GM19397 (cell line): ENCODE data around the gene HOMER2.
"Not testable (repeated sequence)": the region's sequence is repeated elsewhere in the genome, so short reads cannot be mapped to it uniquely, and the experiment has no call there.

Source experiments
- ATAC-seq: cut with Tn5 transposase; IDR thresholded peaks from one replicate; pipeline ENCODE4 v1.9.1; 2021; ENCODE audit warnings: mild to moderate bottlenecking, moderate library complexity; ENCODE audit not compliant: unreplicated experiment

The HOMER2 gene

DNA sequence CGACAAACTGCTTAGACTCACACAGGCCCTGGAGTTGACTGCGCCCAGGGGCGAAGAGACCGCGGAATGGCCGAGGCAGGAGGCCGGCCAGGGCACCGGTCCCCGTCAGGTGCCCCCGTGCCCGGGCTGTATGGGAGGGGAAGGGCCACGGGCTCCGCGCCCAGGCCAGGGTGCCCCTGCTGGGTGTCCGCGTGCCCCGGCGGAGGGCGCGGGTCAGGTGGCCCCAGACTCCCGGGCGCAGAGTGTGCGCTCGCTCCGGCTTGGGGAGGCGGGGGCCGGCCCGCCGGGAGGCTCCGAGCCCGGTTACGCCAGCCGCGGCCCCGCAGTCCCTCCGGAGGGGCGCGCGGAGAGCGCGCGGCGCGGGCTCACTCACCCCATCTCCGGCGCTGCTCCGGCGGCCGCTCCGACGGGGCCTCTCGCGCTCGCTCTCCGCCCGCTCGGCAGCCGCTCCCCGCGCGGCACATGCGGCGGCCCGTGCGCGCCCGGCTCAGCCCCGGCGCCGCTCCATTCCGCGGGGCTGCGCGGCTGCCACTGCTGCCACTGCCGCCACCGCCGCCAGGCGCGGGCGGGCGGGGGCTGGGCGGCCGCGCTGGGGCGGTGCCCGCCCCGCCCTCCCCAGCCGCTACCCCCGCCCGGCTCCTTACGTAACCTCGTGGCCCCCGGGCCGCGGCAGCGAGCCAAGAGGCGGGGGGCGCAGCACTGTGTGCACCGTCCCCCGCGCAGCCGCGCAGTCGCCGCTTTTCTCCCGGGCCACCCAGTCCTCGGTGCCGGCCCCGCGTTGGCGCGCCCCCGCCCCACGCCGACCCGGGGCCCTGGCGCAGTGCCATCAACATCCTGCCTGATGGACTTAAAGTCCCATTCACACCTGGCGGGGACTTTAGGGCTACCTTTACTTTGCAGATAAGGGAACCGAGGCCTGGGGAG lies at the start of gene HOMER2:
TSS of gene HOMER2 (minus strand) at position 563 of the 924 bp plus-strand sequence. CDS start at position 378, 185 bp downstream.
- no peak for ATAC-seq

DNA sequence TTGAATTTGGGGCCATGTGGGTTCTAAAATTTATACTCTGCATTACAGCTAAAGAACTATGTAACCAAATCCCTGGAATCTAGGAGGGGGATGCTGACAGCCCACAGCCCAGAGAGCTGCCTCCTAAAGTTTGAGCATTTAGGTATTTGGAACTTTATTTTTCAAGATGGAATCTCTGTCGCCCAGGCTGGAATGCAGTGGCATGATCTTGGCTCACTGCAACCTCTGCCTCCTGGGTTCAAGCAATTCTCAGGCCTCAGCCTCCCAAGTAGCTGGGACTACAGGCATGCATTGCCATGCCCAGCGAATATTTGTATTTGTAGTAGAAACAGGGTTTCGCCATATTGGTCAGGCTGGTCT lies 48.1 kb upstream of the HOMER2 start:
- not testable (repeated sequence) for ATAC-seq

DNA sequence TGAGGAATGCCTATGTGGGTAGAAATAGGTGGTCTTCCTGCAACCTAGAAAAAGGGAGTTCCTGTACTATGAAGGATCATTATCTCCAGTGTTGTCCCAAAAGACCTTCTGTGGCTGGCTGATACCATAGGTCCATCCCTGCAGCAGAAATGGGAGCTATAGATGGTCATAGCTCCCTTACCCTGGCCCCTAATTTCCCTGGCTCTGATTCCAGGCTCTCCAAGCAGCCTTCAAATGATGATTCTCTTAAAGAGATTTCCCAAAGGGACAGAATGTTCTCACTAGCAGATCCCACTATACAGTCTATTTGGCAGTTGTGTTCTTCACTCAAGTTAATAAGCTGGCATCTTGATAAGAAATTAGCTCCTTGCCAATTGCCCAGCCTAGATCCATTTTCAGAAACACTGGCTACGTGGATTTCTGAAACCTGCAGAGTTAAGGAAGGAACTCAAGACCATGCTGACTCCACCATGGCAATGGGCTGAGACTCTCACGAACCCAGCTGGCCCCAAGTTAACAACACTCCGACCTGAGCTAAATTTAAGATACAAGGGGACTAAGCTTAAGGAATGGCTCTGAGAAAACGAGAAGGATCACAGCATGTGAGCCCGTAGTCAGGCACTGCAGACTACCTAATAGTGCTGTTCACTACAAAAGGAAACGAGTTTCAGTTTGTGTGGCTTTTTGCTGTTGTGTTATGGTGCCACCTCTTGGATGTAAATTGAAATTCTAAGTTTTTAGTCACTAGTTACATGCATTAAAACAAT lies 47.6 kb upstream of the HOMER2 start:
- ATAC-seq = peak; percentile 69

DNA sequence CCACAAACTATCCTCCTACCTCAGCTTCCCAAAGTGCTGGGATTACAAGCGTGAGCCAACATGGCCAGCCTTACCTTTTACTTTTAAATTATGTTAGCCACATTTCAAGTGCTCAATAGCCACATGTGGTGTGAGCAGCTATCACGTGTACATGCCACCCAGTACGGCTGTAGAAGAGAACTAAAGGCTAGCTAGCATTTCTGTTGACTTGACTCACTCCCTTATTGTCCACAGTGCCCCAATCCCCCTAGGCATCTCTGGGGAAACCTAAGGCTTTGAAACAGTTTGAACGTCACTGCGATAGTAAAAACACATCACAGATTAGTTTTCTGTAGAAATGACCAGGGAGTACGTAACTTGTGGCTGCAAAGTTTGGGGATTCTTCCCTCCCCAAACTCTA lies 46.9 kb upstream of the HOMER2 start:
- no peak for ATAC-seq

DNA sequence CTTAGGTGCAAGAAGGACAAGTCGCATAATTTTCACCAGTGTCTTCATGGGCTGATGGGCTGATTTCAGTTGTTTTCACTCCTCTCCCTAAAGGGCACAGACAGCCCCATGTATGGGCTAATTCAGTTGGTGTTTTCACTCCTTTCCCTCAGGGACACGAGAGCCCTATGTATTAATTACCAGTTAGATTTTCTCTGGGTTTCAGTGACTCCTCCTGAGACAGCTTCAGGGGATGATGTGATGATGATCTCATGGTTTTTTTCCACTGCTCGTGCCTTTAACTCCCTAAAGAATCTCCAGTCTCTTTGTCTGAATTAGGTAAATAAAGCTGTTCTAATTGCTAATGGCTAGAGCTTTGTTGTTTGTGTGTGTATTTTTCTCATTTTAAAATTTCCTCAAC lies 43.4 kb upstream of the HOMER2 start:
- ATAC-seq = no peak

DNA sequence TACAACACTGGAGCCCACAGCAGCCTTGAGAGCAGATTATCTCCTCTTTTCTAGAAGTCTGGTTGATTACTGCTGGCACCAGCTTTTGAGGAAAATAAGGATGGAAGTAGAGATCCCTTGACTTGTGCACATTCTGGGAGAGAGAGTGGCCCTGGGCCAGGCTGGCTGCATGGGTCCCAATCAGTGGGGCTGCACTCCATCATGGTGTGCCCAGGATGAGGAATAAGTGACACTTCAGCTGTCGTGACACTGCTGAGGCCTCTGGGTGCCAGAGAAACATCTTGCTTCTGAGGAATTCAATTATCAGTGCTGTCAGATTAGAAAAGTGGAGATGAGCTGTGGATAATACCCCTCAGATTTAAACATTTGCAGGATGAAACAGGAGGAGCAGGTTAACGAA lies 42.6 kb upstream of the HOMER2 start:
- ATAC-seq = no peak

DNA sequence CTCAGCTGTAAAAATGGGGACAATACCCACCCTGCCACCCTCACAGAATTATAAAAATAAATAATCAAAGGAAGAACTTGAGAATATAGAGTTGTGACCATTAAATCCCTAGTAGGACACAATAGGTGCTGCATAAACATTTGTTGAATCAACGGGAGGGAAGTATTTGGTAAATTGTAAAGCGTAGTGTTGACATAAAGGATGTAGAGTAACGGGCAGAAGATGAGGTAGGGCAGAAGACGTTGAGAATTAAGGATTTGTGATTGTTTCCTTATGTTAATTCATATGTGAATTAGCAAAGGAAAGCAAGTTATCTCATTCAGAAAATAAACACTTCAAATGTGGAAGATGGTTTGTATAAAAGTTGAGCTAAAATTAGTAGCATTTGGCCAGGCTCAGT lies 40.6 kb upstream of the HOMER2 start:
- ATAC-seq = no peak

DNA sequence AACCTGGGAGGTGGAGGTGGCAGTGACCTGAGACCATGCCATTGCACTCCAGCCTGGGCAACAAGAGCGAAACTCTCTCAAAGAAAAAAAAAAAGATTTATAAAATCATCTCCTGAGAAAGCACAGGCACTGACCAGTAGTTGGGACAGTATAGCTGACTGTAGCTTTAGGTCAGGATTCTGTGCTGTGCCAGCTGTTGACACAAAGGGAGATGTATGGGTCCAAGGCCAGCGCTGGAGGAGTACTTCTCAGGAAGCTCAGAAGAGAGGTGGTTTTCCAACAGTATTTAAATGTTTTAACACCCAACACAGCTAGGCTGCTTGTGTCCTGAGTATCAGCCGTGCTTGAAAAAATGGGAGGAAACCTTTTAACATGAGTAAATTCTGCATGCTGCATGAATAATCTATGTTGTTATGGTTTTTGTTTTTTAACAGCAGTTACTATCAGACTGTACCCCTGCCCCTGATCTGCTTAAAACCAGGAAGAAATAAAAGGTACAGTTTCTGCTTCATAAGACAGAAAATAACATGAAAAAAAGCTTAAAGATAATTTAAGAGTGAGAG lies 40.0 kb upstream of the HOMER2 start:
- no peak for ATAC-seq

DNA sequence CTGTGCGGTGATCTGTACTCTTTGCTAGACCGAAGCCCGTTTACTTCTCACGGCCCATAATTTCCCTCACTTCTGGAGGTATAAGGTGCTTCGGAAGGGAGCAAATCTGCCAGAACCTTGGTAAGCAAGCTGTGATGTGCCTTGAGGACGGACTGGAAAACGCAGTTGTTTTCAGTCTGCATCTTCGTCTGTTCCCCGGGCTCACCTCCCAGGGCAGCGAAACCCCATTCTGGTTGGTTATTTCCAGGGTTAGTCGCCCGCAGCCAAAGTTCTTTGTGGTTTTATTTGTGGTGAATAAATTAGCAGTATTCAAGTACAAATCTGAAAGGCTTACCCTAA lies 33.9 kb upstream of the HOMER2 start:
- ATAC-seq = peak; percentile 26

DNA sequence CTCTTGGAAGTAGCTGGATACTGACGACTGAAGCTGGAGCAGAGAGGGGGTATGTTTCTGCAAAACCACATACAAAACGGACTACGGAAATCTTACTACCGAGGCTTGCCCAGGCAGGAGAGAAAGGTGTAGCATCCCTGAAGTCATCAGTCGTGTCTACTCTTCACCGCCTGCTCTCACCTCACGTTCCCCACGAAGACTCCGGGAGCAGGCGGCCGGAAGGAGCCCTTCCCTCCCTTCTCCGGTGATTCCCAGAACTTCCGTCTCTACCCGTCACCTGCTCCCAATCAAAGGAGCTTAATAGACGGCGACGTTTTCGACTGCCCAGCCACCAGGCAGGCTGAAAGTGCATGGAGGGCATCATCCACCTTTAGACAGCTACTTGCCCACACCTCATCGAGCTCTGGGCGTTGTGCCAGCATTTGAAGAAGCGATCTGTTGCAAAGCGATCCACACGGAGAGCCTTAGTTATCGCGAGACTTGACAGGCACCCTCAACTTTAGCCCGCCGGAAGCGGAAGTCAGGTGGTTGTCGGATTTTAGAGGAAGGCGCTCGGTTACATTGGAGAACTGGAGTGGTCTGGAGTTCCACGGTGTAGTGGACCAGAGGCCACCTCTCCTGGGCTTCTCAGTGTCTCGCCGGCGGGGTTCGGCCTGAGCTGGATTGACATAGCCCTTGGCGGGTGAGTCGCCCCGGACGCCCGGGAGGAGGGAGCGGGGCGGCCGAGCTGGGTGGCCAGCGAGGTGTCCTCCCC lies 33.3 kb upstream of the HOMER2 start, which contains the start of gene RAMAC:
TSS of gene RAMAC (plus strand) at position 523 of the 754 bp plus-strand sequence. CDS start 2,809 bp downstream, outside the sequence.
- ATAC-seq = peak; percentile 92

DNA sequence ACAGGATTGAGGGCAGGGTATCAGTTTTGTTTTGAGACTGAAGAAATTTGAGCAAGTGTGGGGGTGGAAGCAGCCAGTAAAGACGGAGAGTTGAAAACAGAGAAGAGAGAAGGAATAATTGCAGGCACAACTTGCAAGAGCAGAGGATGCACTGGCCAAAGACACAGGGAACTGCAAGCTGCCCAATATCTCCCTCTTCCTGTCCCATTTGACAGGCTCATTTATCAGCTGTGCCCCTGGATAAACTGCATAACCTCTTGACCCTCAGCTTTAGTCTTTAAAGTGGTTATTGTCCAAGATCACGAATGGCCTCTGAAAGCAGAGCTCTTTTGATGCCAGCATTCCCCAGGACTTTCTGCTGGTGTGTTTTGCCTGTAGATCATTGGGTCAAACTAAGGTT lies 28.5 kb upstream of the HOMER2 start:
- ATAC-seq = no peak

DNA sequence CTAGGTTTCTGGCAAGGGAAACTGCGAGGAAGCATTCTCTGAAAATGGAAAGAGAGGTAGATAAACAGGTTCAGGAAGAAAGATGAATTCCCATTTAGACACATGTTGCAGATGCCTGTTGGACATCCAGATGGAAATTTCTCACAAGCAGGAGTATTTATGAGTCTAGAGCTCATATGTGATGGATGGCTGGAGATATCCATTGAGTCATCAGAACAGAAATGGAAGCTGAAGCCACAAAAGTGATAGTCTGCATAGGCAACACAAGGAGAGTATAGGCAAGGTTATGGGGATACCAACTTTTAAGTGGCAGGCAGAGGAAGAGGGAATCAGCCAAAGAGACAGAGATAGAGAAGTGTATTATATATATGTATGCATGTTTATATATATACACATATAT lies 27.2 kb upstream of the HOMER2 start:
- ATAC-seq = no peak

DNA sequence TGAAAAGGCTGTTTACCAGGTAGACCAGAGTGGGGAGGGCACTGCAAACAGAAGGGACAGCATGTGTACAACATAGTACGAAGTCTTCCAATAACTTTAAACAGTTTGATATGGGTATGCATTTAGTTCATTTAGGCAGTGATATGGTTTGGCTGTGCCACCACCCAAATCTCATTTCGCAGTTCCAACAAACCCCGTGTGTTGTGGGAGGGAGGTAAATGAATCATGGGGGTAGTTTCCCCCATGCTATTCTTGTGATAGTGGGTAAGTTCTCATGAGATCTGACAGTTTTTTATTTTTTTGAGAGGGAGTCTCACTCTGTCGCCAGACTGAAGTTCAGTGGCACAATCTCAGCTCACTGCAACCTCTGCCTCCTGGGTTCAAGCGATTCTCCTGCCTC lies 25.9 kb upstream of the HOMER2 start:
- no peak for ATAC-seq

DNA sequence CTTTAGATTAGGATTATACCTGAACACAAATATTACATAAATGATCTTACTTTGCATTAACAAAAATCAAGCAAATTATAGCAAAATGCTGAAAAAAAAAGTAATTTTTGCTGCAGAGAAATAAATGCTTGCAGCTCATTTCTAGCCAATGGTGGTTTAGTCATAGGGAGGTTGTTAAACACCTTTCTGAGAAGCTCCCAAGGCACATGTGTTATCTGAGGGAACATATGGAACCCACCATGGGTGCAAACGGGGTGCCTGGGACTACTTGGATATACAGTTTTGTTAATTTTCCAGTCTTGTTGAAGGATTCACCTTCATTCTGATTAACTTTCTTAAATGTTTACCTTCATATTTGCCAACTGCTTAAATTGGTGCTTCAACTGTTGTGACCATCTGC lies 24.6 kb upstream of the HOMER2 start:
- ATAC-seq = no peak

DNA sequence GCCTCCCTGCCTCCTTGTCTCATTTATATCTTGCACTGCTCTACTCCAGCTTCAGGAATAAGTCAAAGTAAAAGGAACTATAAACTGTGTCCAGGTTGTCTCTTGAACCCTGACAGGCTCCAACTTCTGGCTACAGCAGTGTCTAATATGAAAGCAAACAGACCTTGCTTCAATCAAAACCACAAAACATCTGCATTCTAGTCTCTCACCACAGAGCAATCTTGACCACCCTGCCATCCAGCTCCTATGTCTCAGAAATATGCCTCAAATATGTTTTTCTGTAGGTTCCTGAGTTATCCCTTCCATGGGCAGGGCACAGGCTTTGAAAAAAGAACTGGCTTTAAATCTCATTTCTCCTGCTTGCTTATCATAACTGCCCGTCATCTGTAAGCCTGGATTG lies 20.5 kb upstream of the HOMER2 start:
- ATAC-seq = no peak

DNA sequence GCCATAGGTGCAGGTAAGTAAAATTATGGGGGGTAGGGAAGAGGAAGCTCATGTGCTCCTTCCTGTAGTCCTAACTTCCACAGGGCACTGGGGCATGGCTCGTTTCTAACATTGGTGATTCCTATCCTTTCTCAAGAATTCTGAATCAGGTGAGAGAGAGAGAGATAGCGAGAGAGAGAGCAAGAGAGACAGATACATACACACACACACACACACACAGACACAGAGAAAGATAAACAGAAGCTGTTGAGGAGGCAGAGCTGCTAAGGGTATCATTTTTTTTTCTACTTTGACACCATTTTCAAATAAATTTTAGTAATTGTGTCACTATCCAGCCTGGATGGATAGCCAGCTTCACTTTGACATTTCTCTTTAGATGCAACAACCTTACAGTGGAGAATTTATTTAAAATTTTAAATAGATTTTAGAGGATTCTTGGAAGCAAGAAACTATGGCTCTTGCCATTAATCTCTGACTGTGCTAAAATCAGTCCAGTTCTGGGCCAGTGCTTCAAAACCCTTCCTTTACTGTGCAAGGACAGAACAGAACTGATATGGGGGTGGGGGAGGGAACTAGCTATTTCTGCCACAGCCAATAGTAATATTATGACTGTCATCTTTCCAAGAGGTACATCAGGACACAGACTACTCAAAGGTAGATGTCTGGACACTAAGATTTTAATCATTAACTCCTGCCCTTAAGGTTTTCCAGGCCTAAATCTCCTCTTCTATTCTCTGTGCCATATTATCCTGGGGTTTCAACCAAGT lies 18.9 kb upstream of the HOMER2 start:
- no peak for ATAC-seq

DNA sequence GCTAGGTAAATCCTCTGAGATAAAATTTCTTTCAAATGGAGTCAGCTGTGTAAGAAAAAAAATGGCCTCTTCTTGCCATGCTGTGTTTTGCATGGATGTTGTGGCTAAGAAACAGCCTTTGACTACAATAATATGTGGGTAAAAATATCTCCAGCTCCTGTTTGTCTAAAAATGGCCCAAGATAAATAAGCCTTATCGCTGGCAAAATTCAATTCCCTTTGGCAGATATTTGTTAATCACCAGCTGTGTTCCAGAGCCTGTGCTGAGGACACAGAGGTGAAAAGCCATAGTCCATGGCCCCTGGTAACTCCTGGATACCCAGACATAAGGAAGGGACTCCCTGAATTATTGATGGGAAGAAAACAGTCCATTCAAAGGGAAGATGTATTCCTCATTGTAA lies 18.2 kb upstream of the HOMER2 start:
- ATAC-seq = no peak

DNA sequence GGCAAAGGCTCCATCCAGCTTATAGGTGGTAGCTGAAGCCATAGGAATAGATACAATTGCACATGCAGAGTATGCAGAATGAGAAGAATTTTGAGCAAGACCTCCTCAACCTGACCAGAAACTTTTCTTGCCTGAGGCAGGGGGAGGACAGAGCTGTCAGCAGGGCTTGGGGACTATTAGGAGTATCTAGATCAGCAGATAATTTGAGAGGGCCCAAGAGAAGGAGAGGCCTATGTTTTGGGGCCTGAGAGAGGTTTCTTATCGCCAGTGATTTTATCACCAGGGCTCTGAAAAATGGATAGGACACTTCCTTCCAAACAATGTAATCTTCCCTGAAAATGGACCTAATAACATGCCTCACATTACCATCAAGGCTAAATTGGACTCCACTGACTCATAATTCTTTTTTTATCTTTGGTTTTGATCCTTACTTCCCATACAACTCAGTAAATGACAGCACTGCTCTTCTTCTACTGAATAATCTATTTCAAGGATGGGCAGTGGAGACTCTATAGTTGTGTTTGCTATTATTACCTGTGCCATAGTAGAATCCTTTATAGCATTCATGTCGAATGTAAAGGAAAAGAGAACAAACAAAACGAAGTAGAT lies 17.7 kb upstream of the HOMER2 start:
- ATAC-seq = no peak

DNA sequence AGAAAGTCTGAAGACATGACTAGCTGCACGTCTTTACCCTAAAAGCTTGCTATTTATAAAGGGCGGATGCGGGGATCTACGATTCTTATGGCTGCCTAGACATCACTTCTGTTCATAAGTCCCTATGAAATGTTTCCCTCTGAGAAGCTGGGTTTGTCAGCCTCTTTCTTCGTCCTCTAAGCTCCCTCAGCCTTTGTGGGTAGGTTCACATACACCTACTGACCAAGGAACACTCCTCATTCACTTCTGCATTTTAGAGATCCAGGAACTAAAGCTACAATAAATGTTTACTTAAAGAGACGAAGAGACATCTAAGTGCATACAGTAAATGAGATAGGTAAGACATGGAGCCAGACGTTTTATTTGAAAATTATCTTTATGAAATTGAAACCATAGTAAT lies 16.8 kb upstream of the HOMER2 start:
- no peak for ATAC-seq

DNA sequence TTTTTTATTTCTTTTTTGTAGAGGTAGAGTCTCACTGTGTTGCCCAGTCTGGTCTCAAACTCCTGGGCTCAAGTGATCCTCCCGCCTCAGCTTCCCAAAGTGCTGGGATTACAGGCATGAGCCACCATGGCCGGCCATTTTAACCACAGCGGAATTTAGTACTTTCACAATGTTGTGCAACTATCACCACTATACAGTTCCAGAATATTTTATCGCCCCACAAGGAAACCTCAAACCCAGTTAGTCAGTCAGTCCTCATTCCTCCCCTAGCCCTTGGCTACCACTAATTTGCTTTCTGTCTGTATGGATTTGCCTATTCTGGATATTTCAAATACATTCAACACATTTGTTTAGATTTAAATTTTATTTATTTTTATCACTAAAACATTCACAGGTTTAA lies 15.5 kb upstream of the HOMER2 start:
- ATAC-seq = no peak
